ENCODE results near the gene ZNFX1.

GRCh38 chr20:49267327-49267726 lies 10.5 kb downstream of the ZNFX1 start:
- TF ChIP-seq CTCF (conservative IDR thresholded peaks at IDR 0.05 in 1 of 2, IDR thresholded peaks at IDR 0.05 in 1 of 2; ENCODE audit: low read depth in 1 of 2, low read length in 2 of 2) (no peak), EZH2 (IDR thresholded peaks at IDR 0.05; ENCODE audit: low read length, missing control alignments) (no peak)
